HuH-7.5 (cell line): ENCODE data around the gene DCAF12L1.

Experiments
- DNase-seq: peaks from one replicate; pipeline ENCODE4 v3.0.0; 2011; ENCODE audit warnings: low spot score

DCAF12L1 gene

DNA sequence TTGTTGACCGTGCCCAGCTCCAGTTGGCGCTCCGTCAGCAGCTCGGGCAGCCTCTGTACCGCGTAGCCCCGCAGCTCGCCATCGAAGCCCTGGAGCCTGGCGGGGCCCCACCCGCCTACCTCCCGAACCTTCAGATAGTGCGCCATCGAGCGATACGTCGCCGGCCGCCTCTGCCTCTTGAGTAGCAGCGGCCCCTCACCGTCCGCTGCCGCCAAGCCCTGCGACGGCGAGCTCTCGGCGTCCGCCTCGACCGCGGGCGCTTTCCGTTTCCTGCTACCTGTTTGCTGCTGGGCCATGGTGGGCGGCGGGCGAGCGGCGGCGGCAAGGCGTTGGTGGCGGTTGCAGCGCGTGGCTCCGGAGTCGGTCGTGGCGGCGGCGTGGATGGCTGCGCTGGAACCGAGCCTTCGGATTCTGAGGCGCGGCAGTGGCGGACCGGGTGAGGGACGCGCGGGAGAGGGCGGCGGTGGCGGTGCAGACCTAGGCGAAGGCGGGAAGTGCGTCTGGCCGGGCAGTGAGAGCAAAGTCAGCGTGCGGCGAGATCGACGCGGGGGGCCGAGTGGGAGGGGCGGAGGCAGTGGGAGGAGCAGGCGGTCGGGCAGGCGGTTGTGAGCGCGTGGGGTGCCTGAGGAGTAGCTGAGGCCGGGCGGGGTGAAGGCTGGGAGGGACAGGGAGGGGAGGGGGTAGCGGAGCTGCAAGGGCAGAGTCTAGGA lies at the start of gene DCAF12L1:
DCAF12L1 (minus strand) TSS at position 502 of the 710 bp plus-strand sequence; CDS start at position 296, 206 bp downstream.
- DNase-seq: no peak

- DNase-seq: no peak
Measured at GRCh38 chrX:126580877-126581276, 28.3 kb upstream of the DCAF12L1 start.

GRCh38 chrX:126575911-126576310 lies 23.3 kb upstream of the DCAF12L1 start:
- DNase-seq: no peak

DNA sequence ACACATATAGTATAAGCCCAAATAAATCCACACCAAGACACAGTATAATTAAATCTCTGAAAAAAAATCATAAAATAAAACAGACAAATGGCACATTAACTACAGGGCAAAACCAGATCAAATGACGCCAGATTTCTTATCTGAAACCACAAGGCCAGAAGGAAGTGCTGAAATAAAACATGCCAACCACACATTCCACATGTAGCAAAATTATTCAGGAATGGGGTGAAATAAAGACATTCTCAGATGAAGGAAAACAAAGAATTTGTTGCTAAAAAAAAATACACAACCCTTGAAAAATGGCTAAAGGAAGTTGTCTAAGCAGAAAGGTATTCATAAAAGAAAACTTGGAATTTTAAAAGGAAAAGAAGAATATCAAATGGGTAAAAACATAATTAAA lies 4.5 kb upstream of the DCAF12L1 start:
- no peak for DNase-seq

DNA sequence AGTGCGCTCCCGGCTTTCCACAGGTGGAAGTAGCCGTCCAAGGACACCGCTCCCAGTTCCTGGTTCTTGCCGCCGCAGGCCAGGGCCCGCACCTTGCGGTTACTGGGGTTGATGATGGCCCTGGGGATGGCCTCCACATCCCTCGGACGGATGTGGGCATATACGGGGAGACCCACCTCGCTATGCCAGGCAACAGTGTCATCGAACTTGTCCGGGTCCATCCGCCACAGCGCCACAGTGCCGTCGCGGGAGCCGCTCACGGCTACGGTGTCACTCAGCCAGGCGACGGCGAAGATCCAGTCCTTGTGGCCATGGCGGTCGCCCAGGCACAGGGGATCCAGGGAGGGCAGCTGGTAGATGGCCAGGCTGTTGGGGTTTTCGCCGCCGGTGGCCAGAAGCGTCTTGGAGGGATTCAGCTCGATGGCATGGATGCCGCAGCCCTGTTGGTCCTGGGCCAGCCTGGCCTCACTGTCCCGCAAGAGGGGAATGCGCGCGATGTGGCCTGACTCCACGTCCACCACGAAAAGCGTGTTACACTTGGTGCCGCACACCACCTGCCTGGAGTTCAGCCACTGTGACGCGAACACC lies 795 bp downstream of the DCAF12L1 start:
- DNase-seq: no peak

DNA sequence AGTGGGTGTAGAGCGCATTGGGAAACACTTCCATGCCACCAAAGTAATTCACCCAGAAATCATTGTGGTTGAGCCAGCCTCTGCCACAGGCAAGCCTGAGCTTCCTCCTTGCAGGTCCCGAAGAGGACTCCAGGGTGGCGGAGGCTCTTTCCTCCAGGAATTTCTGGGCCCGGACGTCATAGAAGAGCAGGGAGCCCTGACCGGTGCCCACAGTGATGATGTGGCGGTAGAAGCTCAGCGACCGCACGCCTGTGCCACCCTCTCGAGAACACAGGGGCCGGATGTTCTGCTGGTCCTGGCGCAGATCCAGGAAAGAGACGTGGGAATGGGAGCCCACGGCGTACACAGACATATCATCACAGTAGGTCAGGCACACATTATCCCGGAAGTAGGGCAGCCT lies 1.3 kb downstream of the DCAF12L1 start:
- DNase-seq: no peak

DNA sequence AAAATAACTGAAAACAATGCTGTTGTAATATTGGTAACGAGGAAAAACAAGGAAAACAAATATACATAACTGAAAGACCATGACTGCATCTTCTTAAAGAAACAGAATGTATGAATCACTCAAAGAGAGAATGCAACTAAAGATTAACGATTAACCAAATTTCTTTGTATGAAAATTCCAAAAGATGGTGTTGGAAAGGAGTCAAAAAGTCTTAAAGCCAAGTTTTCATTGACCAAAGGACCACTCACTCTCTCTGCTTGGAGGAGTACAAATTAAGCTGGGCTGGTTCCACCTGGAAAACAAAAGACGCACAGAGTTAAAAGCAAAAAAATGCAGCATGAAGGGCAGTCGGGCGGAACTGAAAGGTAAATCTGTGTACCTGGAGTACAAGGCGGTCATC lies 1.8 kb downstream of the DCAF12L1 start:
- no peak for DNase-seq

DNA sequence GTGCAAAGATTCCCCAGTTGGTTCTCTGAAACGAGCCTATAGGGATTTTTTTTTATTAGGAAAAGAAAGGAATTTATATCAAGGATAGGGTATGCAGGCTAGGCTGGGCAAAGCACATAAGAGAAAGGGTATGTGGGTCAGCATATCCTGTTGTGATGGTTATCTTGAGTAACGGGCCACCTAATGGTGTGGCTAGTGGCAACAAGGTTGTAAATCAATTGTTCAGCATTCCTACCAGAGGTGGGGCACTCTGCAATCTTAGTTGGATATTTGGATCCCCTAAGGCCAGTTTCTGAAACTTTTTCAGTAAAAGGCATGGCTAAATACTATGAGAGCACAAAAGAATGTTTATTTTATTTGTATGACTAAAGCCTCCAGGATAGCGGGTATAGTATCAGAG lies 42.7 kb downstream of the DCAF12L1 start:
- DNase-seq: no peak
